ENCODE measurements around the gene REXO1. TPM values are rescaled to one million over a fixed set of nuclear protein-coding genes. Genes with fewer than 3 reads are reported as not detected.

Gene REXO1
- total and polyA plus RNA-seq, 9 of the 15 experiments (the other 6 are each of a cell fraction or from before 2014, with no cell fraction given): 0.04 to 63.3 (median 15.8) TPM

GRCh38 chr19:1851654-1852580 lies 3.6 kb upstream of the REXO1 start (continued):
- TF ChIP-seq NFE2L1 (tag; IDR thresholded peaks at IDR 0.05; ENCODE audit: borderline replicate concordance, low read depth): no peak
- TF ChIP-seq ZBTB9 (CRISPR knock-in tag; IDR thresholded peaks at IDR 0.05): no peak
- TF ChIP-seq ZNF511 (CRISPR knock-in tag; IDR thresholded peaks at IDR 0.05): no peak
- no peak for TF ChIP-seq NCOA2 (IDR thresholded peaks at IDR 0.05; ENCODE audit: partially characterized antibody in 2 of 2)
- TF ChIP-seq NFXL1 (CRISPR knock-in tag; IDR thresholded peaks at IDR 0.05): no peak
- TF ChIP-seq RBBP5 (IDR thresholded peaks at IDR 0.05; ENCODE audit: borderline replicate concordance, insufficient read depth, low read length, poor library complexity, severe bottlenecking): no peak
- no peak for TF ChIP-seq ZNF41 (CRISPR knock-in tag; conservative IDR thresholded peaks at IDR 0.05)
- TF ChIP-seq CEBPZ (IDR thresholded peaks at IDR 0.05; ENCODE audit: borderline replicate concordance, low read depth, low read length): no peak
- no peak for TF ChIP-seq DEAF1 (CRISPR knock-in tag; IDR thresholded peaks at IDR 0.05)
- no peak for TF ChIP-seq KLF1 (tag; IDR thresholded peaks at IDR 0.05)
- TF ChIP-seq NUFIP1 (IDR thresholded peaks at IDR 0.05; ENCODE audit: partially characterized antibody): no peak
- no peak for TF ChIP-seq PCBP1 (IDR thresholded peaks at IDR 0.05; ENCODE audit: low read depth, low read length, poor library complexity, severe bottlenecking)
- no peak for TF ChIP-seq ETV6 (IDR thresholded peaks at IDR 0.05; ENCODE audit: borderline replicate concordance in 1 of 2, low read depth in 2 of 2, low read length in 1 of 2)
- no peak for TF ChIP-seq ETV6 (CRISPR knock-in tag; IDR thresholded peaks at IDR 0.05; ENCODE audit: borderline replicate concordance)
- TF ChIP-seq CBFB (CRISPR knock-in tag; IDR thresholded peaks at IDR 0.05): no peak
- 0 out of 2 replicates have a peak, but pooled peaks have one; percentile 34 for TF ChIP-seq RBFOX2 (IDR thresholded peaks at IDR 0.05; ENCODE audit: low read depth, low read length)
- TF ChIP-seq ZNF134 (CRISPR knock-in tag; conservative IDR thresholded peaks at IDR 0.05): no peak
- no peak for TF ChIP-seq XRCC5 (IDR thresholded peaks at IDR 0.05; ENCODE audit: low read depth, low read length)
- TF ChIP-seq SRSF1 (IDR thresholded peaks at IDR 0.05; ENCODE audit: low read depth, low read length): no peak
- no peak for TF ChIP-seq SREBF2 (CRISPR knock-in tag; IDR thresholded peaks at IDR 0.05)
- TF ChIP-seq ZNF384 (IDR thresholded peaks at IDR 0.05; ENCODE audit: low read depth, low read length): no peak

All from K562 (cell line).